ENCODE results near the gene LRCH3.

LRCH3 gene

DNA sequence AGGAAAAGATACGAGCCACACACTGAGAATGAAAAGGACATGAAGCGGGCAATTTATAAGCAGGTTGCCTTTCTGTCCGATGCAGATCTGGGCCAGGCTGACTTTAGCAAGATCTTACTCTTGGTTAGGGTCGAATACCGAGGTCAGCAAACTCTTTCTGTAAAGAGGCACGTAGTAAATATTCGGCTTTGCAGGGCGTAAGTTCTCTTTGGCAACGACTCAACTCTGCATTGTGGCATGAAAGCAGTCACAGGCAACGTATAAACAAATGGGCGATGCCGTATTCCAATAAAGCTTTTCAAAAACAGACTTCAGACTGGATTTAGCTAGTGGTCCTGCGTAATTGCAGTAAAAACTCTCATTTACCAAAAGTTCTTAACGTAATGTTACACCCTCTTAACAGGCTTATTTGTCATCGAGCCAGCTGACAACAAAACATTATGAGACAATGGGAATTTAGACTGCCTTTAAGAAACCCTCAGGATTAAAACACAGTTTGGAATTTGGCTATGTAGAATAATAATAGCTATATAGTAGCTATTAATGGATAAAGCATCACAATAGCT lies 145.8 kb downstream of the LRCH3 start:
- DNase-seq (ENCODE audit: low spot score): no peak

Measured in globus pallidus (tissue), 1 donor.